OCI-M1 (cell line): ENCODE data around the gene LIN37.
A peak's percentile ranks its signal among the peaks of the same experiment; 100 is the strongest.

ENCODE experiments used
- DNase-seq: peaks from one replicate; lab custom pipeline; 2025; lab: John Stamatoyannopoulos, UW

Gene LIN37, protein sequence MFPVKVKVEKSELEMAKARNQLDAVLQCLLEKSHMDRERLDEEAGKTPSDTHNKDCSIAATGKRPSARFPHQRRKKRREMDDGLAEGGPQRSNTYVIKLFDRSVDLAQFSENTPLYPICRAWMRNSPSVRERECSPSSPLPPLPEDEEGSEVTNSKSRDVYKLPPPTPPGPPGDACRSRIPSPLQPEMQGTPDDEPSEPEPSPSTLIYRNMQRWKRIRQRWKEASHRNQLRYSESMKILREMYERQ

DNA sequence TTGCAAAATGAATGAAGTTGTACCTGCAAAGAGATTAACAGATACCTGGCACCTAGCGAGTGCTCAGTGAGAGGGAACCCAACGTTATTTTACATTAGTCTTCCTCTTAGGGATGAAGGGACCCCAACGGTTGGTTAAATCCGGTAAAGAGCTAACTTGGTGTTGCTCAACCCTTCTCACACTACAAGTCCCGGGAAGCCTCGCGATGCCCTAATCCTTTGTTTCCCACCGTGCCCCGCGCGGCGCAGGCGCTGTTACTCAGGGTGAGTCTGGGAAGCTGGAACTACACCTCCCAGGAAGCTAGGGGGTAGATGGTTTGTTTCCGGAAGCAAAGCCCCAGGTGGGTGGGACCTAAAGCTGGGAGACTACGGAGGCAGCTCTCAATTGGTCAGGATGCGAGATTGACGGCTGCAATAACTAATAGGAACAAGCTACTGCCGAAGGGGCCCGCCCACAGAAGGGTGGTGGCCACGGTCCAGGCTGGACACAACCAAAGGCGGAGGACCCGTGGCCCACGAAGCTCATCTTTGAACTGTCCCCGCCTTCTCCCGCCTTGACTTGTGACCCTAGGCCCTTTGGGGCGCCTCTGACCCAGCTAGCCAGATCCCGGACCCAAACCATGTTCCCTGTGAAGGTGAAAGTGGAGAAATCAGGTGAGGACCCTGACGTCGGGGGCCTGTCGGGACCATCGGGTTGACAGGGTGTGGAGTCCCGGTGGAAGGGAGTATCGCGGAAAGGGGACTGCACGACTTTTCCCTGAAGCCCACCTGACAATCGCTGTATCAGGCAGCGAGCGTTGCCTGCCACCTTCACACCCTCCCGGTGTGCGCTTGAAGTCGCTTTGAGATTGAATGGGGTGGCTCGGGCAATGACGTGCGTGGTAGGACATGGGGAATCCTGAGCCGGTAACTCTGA lies at the start of gene LIN37:
TSS of gene LIN37 (plus strand) at position 471 of the 915 bp plus-strand sequence. CDS start at position 620, 149 bp downstream.
- peak; percentile 100 for DNase-seq

DNA sequence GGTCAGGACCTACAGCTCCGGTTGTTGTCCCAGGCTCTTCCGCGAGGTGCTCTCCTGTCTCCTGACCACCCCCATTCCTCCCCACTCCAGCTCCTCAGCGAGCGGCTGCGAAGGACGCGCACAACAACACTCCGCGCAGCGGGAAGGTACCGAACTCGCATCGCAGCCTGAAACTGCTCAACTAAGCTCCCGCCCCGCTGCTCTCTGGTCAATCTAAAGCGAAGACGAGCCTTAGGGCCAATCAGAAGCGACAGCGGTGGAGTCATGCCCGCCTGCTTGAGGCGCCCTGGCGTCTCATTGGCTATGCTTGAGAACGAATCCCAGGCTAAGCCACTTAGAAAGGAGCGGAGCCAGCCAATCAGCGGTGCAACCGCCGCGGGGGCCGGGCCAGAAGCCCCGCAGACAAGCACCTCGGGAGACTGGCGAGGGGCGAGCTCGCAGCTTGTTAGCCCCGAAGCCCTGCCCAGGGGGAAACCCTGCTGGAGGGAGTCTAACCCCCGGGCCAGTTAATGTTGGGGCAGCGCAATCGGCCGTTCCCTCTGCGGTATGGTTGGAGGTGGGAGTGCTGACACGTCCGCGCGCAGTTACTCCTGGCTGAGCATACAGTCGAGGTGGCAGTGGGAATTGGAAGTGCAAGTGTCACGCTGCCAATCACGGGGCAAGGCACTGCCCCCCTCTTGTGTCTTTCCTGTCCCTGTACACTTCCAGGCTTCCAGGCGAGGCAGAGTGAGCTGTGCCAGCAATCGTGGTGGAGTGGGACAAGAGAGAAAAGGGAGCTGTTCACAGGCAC lies 46.0 kb upstream of the LIN37 start:
- DNase-seq: peak; percentile 99

DNA sequence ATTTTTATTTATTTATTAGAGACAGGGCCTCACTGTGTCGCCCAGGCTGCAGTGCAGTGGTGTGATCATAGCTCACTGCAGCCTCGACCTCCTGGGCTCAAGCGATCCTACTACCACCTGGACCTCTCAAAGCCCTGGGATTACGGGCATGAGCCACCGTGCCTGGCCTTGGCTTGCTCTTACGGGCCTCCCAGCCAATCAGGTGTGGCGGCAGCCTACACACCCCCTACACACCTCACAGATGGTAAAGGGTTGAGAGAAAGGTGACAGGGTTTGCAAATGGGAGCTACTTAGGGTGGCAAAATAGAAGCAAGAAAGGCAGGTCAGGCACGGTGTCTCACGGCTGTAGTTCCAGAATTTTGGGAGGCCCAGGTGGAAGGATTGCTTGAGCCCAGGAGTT lies 45.0 kb upstream of the LIN37 start:
- no peak for DNase-seq

DNA sequence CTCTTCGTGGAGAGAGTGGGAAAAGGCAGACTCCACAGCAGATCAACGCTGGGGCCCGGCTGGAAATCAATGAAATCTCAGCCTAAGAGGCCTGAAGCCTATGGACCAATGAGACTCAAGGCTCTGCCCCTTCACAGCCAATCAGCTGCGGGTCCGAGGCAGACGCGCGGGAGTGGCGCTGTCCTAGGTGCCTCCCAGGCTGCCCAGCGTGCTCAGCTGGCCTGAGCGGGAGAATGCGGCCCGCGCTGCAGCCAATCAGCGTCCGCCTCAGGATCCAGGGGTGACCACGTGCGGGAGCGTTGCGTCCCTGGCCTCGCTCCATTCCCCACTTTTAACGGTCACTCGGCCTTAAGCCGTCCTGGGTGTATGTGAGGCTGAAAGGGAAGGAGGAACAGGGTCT lies 44.2 kb upstream of the LIN37 start, which contains the start of gene ZBTB32:
TSS of gene ZBTB32 (plus strand) at position 341 of the 400 bp plus-strand sequence. CDS start 10,069 bp downstream, outside the sequence.
- peak; percentile 87 for DNase-seq

DNA sequence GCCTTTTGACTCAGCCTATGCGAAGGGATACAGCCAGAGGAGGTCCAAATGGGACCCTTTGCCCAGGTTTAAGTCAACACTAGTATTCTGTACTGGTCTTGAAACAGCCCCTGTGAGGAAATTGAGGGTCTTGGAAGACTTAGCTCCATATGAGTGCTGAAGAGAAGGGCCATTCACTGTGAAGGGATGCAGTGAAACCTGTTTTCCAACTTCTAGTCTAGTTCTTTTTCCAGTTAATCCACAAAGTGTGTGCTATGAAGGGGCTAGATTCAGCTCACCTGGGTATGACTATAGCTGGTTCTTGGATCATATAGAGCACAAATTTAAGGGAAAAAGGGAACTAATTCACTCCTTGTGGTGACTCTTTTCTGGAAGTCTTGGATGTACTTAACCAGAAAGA lies 40.0 kb upstream of the LIN37 start:
- no peak for DNase-seq

DNA sequence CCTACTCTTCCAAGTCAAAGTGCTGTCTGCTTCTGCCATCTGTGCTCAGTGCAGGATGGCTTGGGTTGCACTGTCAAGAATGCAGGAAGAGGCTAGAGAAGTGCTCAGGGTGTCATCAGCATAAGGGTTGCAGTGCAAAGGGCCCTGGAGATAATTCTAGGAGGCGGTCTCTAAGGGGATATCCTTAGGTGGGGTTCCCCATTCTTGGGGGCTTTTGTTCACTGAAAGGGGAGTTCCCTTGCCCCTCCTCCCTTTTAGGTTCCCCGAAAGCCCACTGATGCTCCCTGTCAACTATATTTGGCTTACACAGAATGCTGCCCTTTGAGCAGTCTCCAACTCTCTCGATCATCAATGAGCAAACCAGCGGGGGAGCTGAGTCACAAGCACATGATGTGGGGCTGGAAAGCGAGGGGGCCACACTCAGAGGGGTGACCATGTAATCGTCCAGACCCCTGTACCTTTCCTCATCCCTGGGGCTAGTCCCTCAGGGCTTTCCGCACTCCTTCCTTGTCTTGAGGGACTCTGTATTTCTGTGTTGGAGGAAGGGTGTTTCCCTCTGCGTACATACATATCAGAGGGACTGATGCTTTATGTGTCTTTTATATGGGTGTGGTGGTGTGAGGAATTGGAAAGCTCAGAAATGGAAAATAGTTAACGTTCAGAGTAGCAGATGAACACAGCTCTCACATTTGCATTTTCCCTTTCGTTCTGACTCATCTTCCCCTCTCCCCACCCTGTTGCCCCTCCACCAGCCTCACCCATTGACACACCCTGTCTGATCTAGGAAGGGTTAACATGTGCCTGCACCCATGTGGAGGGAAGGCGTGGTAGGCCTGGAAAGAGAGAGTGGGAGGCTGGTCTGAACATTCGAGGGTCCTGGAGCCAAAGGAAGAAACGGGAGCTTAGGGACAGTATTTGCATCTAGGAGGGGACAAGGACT lies 37.3 kb upstream of the LIN37 start:
- no peak for DNase-seq

DNA sequence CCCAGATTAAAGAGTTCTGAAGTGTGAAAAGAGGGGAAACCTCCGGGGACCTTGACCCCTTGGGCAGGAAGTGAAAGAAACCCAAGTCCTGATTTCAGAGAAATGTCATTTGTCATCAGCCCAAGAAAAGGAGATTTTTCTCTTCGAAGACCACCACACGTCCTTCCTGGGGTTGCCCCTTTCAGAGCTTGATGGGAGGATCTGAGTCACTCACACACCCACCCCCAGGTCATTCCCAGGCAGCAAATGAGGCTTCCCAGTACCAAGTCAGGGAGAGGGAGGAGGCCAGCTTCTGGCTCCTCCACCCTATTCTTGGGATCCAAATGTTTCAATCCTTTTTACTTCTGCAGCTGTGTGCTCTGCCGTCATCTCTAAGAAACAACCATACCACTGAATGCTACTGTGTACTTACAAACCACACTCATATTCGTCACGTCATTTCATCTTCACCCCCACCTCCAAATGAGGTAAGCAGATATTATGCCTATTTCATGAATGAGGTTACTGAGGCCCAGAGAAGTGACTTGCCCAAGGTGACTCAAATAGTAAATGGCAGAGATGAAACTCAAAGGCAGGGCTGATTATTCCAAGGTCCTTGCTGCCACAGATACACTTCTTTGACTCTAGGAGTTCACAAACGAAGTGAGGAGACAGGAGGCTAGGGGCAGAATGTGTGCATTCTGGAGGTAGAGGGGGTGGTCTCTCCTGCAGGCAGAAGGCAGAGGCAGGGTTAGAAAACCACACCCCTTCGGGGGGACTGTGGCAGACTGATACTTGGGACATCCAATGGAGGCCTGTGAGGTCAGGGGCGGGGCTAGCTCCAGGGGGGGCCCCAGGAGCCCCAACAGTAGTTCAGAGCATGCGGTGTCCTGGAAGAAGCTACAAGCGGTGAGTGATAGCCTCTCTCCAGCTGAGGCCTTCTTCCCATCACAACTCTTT lies 35.5 kb upstream of the LIN37 start:
- DNase-seq: peak; percentile 14

DNA sequence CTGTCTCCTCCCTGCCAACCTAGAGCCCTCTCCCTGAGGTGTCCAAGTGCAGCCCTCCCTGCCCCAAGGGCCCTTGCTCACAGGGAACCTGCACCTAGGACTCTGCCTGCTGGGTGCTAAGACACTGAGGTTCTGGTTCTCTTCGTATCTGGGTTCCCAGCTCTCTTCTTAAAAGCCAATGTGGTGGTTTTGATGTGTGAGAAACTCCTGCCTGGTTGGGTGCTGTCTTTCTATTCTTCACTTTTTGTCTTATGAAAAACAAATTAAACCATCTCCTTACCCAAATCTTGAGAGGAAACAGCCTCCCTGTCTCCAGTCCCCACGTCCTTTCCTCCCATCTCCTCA lies 34.9 kb upstream of the LIN37 start:
- no peak for DNase-seq

DNA sequence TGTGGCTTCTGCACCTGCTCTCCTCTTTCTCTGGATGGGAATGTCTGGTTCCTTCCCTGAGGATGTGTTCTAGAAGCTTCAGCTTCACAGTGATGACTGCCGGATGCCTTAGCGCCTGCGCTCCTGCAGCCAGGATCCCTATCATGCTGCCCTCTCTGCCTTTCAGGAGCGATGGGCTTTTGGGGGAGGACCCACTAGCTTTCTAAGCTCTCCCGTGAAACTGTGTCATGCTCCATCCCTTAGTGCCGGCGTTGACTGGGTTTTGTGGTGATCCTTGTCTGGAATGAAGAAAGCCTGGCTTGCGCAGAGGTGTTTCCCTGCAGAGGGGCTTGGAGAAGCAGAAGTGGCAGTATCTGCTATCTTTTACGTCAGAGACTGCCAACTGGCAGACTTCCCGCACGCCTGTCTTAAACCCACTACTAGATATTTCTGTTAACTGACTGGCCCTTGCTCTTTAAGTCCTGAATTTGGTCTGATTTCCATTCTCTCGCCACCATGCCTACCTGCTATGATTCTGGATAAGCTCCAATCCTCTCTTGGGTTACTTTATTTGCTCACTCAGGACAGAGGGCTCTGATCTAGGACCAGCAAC lies 34.4 kb upstream of the LIN37 start:
- peak; percentile 78 for DNase-seq

DNA sequence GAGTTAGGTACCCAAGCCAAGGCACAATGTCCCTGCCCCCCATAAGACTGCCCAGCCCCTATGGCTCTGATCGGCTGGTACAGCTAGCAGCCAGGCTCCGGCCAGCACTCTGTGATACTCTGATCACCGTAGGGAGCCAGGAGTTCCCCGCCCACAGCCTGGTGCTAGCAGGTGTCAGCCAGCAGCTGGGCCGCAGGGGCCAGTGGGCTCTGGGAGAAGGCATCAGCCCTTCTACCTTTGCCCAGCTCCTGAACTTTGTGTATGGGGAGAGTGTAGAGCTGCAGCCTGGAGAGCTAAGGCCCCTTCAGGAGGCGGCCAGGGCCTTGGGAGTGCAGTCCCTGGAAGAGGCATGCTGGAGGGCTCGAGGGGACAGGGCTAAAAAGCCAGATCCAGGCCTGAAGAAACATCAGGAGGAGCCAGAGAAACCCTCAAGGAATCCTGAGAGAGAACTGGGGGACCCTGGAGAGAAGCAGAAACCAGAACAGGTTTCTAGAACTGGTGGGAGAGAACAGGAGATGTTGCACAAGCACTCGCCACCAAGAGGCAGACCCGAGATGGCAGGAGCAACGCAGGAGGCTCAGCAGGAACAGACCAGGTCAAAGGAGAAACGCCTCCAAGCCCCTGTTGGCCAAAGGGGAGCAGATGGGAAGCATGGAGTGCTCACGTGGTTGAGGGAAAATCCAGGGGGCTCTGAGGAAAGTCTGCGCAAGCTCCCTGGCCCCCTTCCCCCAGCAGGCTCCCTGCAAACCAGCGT lies 33.6 kb upstream of the LIN37 start:
- peak; percentile 23 for DNase-seq

DNA sequence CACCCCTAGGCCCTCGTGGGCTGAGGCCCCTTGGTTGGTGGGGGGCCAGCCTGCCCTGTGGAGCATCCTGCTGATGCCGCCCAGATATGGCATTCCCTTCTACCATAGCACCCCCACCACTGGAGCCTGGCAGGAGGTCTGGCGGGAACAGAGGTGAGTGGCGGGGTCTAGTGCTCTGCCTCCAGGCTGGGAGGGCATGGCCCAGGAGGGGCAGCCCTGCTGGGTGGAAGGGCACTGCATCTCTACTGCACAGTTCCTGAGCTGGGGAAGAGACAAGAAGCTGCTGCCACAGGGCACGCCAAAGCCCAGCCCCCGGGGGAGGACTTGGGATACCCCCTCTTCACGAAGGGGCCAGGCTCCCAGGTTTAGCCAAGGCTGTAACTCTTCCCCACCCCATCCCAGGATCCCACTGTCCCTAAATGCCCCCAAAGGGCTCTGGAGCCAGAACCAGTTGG lies 33.0 kb upstream of the LIN37 start:
- no peak for DNase-seq

DNA sequence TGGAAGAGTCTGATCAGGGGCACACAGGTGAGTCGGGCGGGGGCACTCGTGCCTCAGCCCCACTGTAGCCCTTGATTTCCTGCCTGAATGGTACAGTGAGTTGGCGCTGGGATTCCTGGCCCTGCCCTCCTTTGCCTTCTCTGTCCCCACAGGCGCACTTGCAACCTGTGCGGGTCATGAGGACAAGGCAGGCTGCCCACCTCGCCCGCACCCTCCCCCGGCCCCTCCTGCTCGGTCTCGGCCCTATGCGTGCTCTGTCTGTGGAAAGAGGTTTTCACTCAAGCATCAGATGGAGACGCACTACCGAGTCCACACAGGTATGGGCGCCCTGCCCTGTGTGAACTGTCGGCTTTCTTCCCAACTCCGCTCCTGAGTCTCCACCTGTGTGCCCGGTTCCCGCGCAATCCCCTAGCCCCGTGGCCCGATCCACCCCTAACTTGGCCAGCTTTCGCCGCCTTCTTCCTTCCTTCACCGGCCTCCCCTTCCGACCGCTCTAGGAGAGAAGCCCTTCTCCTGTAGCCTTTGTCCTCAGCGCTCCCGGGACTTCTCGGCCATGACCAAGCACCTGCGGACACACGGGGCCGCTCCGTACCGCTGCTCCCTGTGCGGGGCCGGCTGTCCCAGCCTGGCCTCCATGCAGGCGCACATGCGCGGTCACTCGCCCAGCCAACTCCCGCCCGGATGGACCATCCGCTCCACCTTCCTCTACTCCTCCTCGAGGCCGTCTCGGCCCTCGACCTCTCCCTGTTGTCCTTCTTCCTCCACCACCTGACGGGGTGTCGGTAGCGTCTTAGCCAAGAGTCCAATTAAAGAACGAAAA lies 32.2 kb upstream of the LIN37 start:
- DNase-seq: no peak

DNA sequence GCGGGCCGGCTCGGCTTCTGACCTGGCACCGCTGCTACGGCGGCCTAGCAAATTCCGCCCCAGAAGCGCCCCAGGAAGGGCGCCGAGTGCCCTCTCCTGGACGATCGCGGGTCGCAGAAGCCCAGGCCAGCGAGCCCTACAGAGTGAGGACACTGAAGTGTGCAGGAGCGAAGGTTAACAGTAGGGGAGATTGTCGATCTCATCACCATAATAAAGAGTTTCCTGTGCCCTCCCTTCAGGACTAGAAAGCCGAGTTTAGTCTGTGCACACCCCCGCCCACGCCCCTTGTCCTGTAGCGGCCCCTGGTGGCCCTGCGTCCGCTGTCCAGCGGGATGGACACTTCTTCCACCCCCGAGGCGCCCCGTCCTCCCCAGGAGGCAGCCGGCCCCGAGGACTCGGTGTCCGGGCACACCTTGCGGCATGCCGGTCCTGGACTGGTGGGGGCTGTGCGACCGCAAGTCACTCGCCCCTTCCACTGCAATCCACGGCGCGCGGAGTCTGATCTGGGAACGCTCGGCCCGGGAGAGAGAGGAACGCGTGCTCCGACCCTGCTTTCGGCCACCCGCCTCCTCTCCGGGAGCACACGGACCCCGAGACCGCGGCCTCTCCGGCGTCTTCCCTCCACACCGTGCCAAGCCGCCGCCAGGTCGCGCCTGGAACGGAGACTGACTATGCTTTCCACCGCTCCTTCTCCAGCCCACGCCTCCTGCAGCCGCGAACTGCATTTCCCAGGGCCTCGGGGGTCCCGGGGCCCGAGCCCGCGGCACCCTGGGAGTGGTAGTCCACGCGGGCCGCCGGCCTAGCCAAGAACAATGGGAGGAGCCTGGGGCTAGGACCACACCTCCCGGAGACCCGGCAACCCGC lies 31.3 kb upstream of the LIN37 start:
- peak; percentile 98 for DNase-seq

DNA sequence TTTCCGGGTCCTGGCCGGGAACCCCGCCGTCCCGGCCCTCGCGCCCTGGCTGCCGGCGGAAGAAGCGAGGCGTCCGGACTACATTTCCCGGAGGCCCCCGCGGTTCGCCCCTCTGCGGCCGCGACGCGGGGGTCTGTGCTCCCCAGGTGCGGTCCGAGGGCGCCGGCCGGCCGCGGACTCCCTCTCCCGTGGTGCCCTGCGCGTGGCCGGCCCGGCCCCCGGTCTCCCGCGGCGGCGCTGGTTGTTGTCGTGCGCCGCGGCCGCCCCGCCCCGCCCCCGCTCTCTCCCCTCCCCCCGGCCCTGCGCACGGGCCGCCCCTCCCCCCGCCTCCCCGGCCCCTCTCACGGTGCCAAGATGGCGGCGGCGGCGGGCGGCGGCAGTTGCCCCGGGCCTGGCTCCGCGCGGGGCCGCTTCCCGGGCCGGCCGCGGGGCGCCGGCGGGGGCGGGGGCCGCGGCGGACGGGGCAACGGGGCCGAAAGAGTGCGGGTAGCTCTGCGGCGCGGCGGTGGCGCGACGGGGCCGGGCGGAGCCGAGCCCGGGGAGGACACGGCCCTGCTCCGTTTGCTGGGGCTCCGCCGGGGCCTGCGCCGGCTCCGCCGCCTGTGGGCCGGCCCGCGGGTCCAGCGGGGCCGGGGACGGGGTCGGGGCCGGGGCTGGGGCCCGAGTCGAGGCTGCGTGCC lies 30.6 kb upstream of the LIN37 start, which contains the start of gene KMT2B:
TSS of gene KMT2B (plus strand) at position 339 of the 680 bp plus-strand sequence. CDS start at position 355, 16 bp downstream.
- DNase-seq: no peak

DNA sequence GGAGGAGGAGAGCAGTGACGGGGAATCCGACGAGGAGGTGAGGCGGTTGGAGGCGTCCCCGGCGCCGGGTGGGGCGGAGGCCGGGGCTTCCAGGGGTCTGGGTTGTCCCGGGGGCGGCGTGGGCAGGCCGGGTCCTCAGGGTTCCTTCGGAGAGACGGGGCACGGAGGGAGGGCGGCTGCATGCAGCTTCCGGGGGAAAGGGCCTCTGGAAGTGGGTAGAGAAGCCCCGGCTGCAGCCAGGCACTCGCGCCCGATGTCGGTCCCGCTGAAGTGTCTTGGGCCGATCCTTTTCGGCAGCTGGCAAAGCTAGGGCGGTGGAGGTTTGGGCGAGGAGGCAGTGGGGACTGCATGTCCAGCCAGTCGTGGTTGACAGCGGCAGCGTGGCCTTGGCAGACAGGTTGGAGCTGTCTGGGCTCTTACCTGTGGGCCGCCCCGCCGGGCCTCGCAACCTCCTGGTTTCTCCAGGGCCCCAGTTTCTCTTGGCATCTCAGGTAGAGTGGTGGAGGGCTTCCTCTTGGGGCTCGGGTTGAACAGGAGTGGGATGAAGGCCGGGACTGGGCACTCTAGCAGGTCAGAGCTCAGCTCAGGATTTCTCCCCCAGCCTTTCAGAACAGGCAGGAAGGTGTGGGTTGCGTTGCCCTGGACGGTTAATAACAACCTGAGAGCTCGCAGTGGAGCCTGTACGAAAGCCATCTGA lies 29.9 kb upstream of the LIN37 start:
- DNase-seq: peak; percentile 50
